ENCODE results near the gene MMP28.

GRCh38 chr17:35728551-35728950 is 66.9 kb downstream of the MMP28 start:
- TF ChIP-seq CTCF (IDR thresholded peaks at IDR 0.05) (no peak), POLR2A (IDR thresholded peaks at IDR 0.05) (no peak)

All from lower leg skin (tissue), 3 donors.